ENCODE data around the gene PRKAG1.

GRCh38 chr12:48977290-48978281 lies 41.0 kb downstream of the PRKAG1 start:
- TF ChIP-seq POLR2AphosphoS5 (IDR thresholded peaks at IDR 0.05) (no peak), CTCF (IDR thresholded peaks at IDR 0.05) (peak; percentile 40 to 88), POLR2A (IDR thresholded peaks at IDR 0.05) (no peak)
